Measurements from ENCODE around the gene SLIT3.

Gene SLIT3

GRCh38 chr5:168666356-168666755 lies 634.6 kb downstream of the SLIT3 start:
- Histone ChIP-seq H3K9me3 (ENCODE audit: control insufficient read depth in 1 of 2, low read length in 2 of 2) (no peaks in the 10 kb centered on the region), H3K4me3 (ENCODE audit: low read depth in 1 of 2, low read length in 2 of 2) (no peak overlapping the region), H3K36me3 (ENCODE audit: control insufficient read depth in 1 of 2, insufficient read depth in 2 of 2, low read length in 2 of 2) (peaks cover 0 to 17% of the 10 kb centered on the region in 2 donors), H3K27ac (ENCODE audit: low read length) (no peak overlapping the region), H3K27me3 (ENCODE audit: low read depth, low read length) (no peaks in the 10 kb centered on the region), H3K4me1 (ENCODE audit: control insufficient read depth in 1 of 2, insufficient read depth in 2 of 2, low read length in 2 of 2) (no peaks in the 10 kb centered on the region)

- Histone ChIP-seq H3K27me3 (ENCODE audit: low read depth, low read length) (no peaks in the 10 kb centered on the region), H3K4me1 (ENCODE audit: control insufficient read depth in 1 of 2, insufficient read depth in 2 of 2, low read length in 2 of 2) (no peaks in the 10 kb centered on the region), H3K36me3 (ENCODE audit: control insufficient read depth in 1 of 2, insufficient read depth in 2 of 2, low read length in 2 of 2) (peaks cover 0 to 5% of the 10 kb centered on the region in 2 donors), H3K9me3 (ENCODE audit: control insufficient read depth in 1 of 2, low read length in 2 of 2) (no peaks in the 10 kb centered on the region), H3K4me3 (ENCODE audit: low read depth in 1 of 2, low read length in 2 of 2) (no peak overlapping the region), H3K27ac (ENCODE audit: low read length) (no peak overlapping the region)
These were observed 637.5 kb downstream of the SLIT3 start for GRCh38 chr5:168663276-168664004.

GRCh38 chr5:168661593-168662485 lies 639.1 kb downstream of the SLIT3 start:
- H3K4me1 ChIP-seq (ENCODE audit: control insufficient read depth in 1 of 2, insufficient read depth in 2 of 2, low read length in 2 of 2): no peaks in the 10 kb centered on the region
- no peak overlapping the region for H3K4me3 ChIP-seq (ENCODE audit: low read depth in 1 of 2, low read length in 2 of 2)
- peaks cover 0 to 5% of the 10 kb centered on the region in 2 donors for H3K36me3 ChIP-seq (ENCODE audit: control insufficient read depth in 1 of 2, insufficient read depth in 2 of 2, low read length in 2 of 2)
- H3K9me3 ChIP-seq (ENCODE audit: control insufficient read depth in 1 of 2, low read length in 2 of 2): no peaks in the 10 kb centered on the region
- H3K27me3 ChIP-seq (ENCODE audit: low read depth, low read length): no peaks in the 10 kb centered on the region
- no peak overlapping the region for H3K27ac ChIP-seq (ENCODE audit: low read length)

GRCh38 chr5:168660691-168661090 lies 640.2 kb downstream of the SLIT3 start:
- Histone ChIP-seq H3K27ac (ENCODE audit: low read length) (no peak overlapping the region), H3K9me3 (ENCODE audit: control insufficient read depth in 1 of 2, low read length in 2 of 2) (no peaks in the 10 kb centered on the region), H3K27me3 (ENCODE audit: low read depth, low read length) (no peaks in the 10 kb centered on the region), H3K4me3 (ENCODE audit: low read depth in 1 of 2, low read length in 2 of 2) (no peak overlapping the region), H3K4me1 (ENCODE audit: control insufficient read depth in 1 of 2, insufficient read depth in 2 of 2, low read length in 2 of 2) (no peaks in the 10 kb centered on the region), H3K36me3 (ENCODE audit: control insufficient read depth in 1 of 2, insufficient read depth in 2 of 2, low read length in 2 of 2) (no peaks in the 10 kb centered on the region)

GRCh38 chr5:168659286-168659847 lies 641.6 kb downstream of the SLIT3 start:
- no peaks in the 10 kb centered on the region for H3K27me3 ChIP-seq (ENCODE audit: low read depth, low read length)
- H3K4me1 ChIP-seq (ENCODE audit: control insufficient read depth in 1 of 2, insufficient read depth in 2 of 2, low read length in 2 of 2): no peaks in the 10 kb centered on the region
- H3K4me3 ChIP-seq (ENCODE audit: low read depth in 1 of 2, low read length in 2 of 2): no peak overlapping the region
- H3K36me3 ChIP-seq (ENCODE audit: control insufficient read depth in 1 of 2, insufficient read depth in 2 of 2, low read length in 2 of 2): no peaks in the 10 kb centered on the region
- peak overlapping the region; percentile 67 for H3K27ac ChIP-seq (ENCODE audit: low read length)
- H3K9me3 ChIP-seq (ENCODE audit: control insufficient read depth in 1 of 2, low read length in 2 of 2): no peaks in the 10 kb centered on the region

GRCh38 chr5:168658394-168658793 lies 642.5 kb downstream of the SLIT3 start:
- H3K4me1 ChIP-seq (ENCODE audit: control insufficient read depth in 1 of 2, insufficient read depth in 2 of 2, low read length in 2 of 2): no peaks in the 10 kb centered on the region
- no peaks in the 10 kb centered on the region for H3K36me3 ChIP-seq (ENCODE audit: control insufficient read depth in 1 of 2, insufficient read depth in 2 of 2, low read length in 2 of 2)
- no peak overlapping the region for H3K4me3 ChIP-seq (ENCODE audit: low read depth in 1 of 2, low read length in 2 of 2)
- H3K27ac ChIP-seq (ENCODE audit: low read length): peak overlapping the region; percentile 67
- H3K9me3 ChIP-seq (ENCODE audit: control insufficient read depth in 1 of 2, low read length in 2 of 2): no peaks in the 10 kb centered on the region
- no peaks in the 10 kb centered on the region for H3K27me3 ChIP-seq (ENCODE audit: low read depth, low read length)

- H3K36me3 ChIP-seq (ENCODE audit: control insufficient read depth in 1 of 2, insufficient read depth in 2 of 2, low read length in 2 of 2): no peaks in the 10 kb centered on the region
- no peak overlapping the region for H3K4me3 ChIP-seq (ENCODE audit: low read depth in 1 of 2, low read length in 2 of 2)
- H3K4me1 ChIP-seq (ENCODE audit: control insufficient read depth in 1 of 2, insufficient read depth in 2 of 2, low read length in 2 of 2): no peaks in the 10 kb centered on the region
- no peaks in the 10 kb centered on the region for H3K9me3 ChIP-seq (ENCODE audit: control insufficient read depth in 1 of 2, low read length in 2 of 2)
- H3K27me3 ChIP-seq (ENCODE audit: low read depth, low read length): no peaks in the 10 kb centered on the region
- H3K27ac ChIP-seq (ENCODE audit: low read length): peak overlapping the region; percentile 61
These were observed 644.3 kb downstream of the SLIT3 start for GRCh38 chr5:168656633-168657032.

- Histone ChIP-seq H3K9me3 (ENCODE audit: control insufficient read depth in 1 of 2, low read length in 2 of 2) (no peaks in the 10 kb centered on the region), H3K4me3 (ENCODE audit: low read depth in 1 of 2, low read length in 2 of 2) (no peak overlapping the region), H3K36me3 (ENCODE audit: control insufficient read depth in 1 of 2, insufficient read depth in 2 of 2, low read length in 2 of 2) (no peaks in the 10 kb centered on the region), H3K27me3 (ENCODE audit: low read depth, low read length) (no peaks in the 10 kb centered on the region), H3K27ac (ENCODE audit: low read length) (no peak overlapping the region), H3K4me1 (ENCODE audit: control insufficient read depth in 1 of 2, insufficient read depth in 2 of 2, low read length in 2 of 2) (no peaks in the 10 kb centered on the region)
These were observed 645.6 kb downstream of the SLIT3 start for GRCh38 chr5:168655316-168655715.

GRCh38 chr5:168654211-168654721 lies 646.7 kb downstream of the SLIT3 start:
- H3K27ac ChIP-seq (ENCODE audit: low read length): peak overlapping the region; percentile 16
- H3K9me3 ChIP-seq (ENCODE audit: control insufficient read depth in 1 of 2, low read length in 2 of 2): no peaks in the 10 kb centered on the region
- no peaks in the 10 kb centered on the region for H3K27me3 ChIP-seq (ENCODE audit: low read depth, low read length)
- H3K36me3 ChIP-seq (ENCODE audit: control insufficient read depth in 1 of 2, insufficient read depth in 2 of 2, low read length in 2 of 2): no peaks in the 10 kb centered on the region
- H3K4me3 ChIP-seq (ENCODE audit: low read depth in 1 of 2, low read length in 2 of 2): no peak overlapping the region
- no peaks in the 10 kb centered on the region for H3K4me1 ChIP-seq (ENCODE audit: control insufficient read depth in 1 of 2, insufficient read depth in 2 of 2, low read length in 2 of 2)

GRCh38 chr5:168653626-168654025 lies 647.3 kb downstream of the SLIT3 start:
- Histone ChIP-seq H3K27me3 (ENCODE audit: low read depth, low read length) (no peaks in the 10 kb centered on the region), H3K4me3 (ENCODE audit: low read depth in 1 of 2, low read length in 2 of 2) (no peak overlapping the region), H3K36me3 (ENCODE audit: control insufficient read depth in 1 of 2, insufficient read depth in 2 of 2, low read length in 2 of 2) (no peaks in the 10 kb centered on the region), H3K4me1 (ENCODE audit: control insufficient read depth in 1 of 2, insufficient read depth in 2 of 2, low read length in 2 of 2) (no peaks in the 10 kb centered on the region), H3K9me3 (ENCODE audit: control insufficient read depth in 1 of 2, low read length in 2 of 2) (no peaks in the 10 kb centered on the region), H3K27ac (ENCODE audit: low read length) (no peak overlapping the region)

- Histone ChIP-seq H3K27me3 (ENCODE audit: low read depth, low read length) (no peaks in the 10 kb centered on the region), H3K4me1 (ENCODE audit: control insufficient read depth in 1 of 2, insufficient read depth in 2 of 2, low read length in 2 of 2) (no peaks in the 10 kb centered on the region), H3K4me3 (ENCODE audit: low read depth in 1 of 2, low read length in 2 of 2) (no peak overlapping the region), H3K36me3 (ENCODE audit: control insufficient read depth in 1 of 2, insufficient read depth in 2 of 2, low read length in 2 of 2) (no peaks in the 10 kb centered on the region), H3K27ac (ENCODE audit: low read length) (no peak overlapping the region), H3K9me3 (ENCODE audit: control insufficient read depth in 1 of 2, low read length in 2 of 2) (no peaks in the 10 kb centered on the region)
These were observed 649.3 kb downstream of the SLIT3 start for GRCh38 chr5:168651648-168652047.
